HUES48 (cell line): ENCODE results near the gene DHRSX.
"Not testable (repeated sequence)": the region's sequence is repeated elsewhere in the genome, so short reads cannot be mapped to it uniquely, and the experiment has no call there.

Experiments
- H3K27ac ChIP-seq: one replicate; pipeline ENCODE4 v1.7.0; 2013; ENCODE audit warnings: low read depth, low read length, inconsistent platforms
- H3K27me3 ChIP-seq: 2 replicates; pipeline ENCODE4 v1.6.1; 2013; ENCODE audit warnings: mild to moderate bottlenecking, low read length; ENCODE audit not compliant: control insufficient read depth, insufficient read depth
- H3K36me3 ChIP-seq: 2 replicates; pipeline ENCODE4 v1.6.1; 2013; ENCODE audit warnings: low read length; ENCODE audit not compliant: control insufficient read depth, insufficient read depth
- H3K4me1 ChIP-seq: 2 replicates; pipeline ENCODE4 v1.6.1; 2013; ENCODE audit warnings: mild to moderate bottlenecking, low read length; ENCODE audit not compliant: control insufficient read depth, insufficient read depth
- H3K4me3 ChIP-seq: 2 replicates; pipeline ENCODE4 v1.5.1; 2013; ENCODE audit warnings: mild to moderate bottlenecking, low read depth, low read length
- H3K9ac ChIP-seq: 2 replicates; pipeline ENCODE4 v1.6.1; 2013; ENCODE audit warnings: mild to moderate bottlenecking, low read depth, low read length, moderate library complexity
- H3K9me3 ChIP-seq: 2 replicates; pipeline ENCODE4 v1.6.1; 2013; ENCODE audit warnings: low read length; ENCODE audit not compliant: control insufficient read depth, insufficient read depth

The DHRSX gene

DNA sequence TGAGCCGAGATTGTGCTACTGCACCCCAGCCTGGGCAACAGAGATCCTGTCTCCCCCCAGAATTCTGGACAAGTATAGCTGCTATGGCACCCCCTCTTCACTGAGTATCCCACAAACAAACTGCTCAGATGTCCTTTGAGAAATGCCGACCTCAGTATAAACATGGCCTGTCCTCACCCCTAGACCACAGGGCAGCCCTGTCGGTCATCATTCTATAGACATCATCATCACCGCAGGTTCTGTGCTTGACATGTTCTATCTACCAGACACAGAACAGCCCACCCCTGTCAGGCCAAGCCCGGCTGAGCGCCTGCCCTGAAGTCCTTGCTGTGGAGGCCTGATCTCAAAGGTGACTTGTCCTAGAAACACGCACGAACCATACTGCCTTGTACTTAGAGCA is 232.9 kb downstream of the DHRSX start:
- Histone ChIP-seq H3K36me3 (peaks cover 8% of the 10 kb centered on the region), H3K4me1 (peaks cover 12% of the 10 kb centered on the region), H3K9ac (no peak overlapping the region), H3K9me3 (no peaks in the 10 kb centered on the region), H3K4me3 (no peak overlapping the region), H3K27me3 (no peaks in the 10 kb centered on the region), H3K27ac (no peak overlapping the region)

GRCh38 chrX:2266445-2267349 is 234.1 kb downstream of the DHRSX start:
- Histone ChIP-seq H3K9ac (no peak overlapping the region), H3K4me3 (no peak overlapping the region), H3K4me1 (peaks cover 3% of the 10 kb centered on the region; the same call in 1 of the 2 replicates), H3K9me3 (no peaks in the 10 kb centered on the region), H3K27ac (no peak overlapping the region), H3K27me3 (no peaks in the 10 kb centered on the region), H3K36me3 (peaks cover 8% of the 10 kb centered on the region)

DNA sequence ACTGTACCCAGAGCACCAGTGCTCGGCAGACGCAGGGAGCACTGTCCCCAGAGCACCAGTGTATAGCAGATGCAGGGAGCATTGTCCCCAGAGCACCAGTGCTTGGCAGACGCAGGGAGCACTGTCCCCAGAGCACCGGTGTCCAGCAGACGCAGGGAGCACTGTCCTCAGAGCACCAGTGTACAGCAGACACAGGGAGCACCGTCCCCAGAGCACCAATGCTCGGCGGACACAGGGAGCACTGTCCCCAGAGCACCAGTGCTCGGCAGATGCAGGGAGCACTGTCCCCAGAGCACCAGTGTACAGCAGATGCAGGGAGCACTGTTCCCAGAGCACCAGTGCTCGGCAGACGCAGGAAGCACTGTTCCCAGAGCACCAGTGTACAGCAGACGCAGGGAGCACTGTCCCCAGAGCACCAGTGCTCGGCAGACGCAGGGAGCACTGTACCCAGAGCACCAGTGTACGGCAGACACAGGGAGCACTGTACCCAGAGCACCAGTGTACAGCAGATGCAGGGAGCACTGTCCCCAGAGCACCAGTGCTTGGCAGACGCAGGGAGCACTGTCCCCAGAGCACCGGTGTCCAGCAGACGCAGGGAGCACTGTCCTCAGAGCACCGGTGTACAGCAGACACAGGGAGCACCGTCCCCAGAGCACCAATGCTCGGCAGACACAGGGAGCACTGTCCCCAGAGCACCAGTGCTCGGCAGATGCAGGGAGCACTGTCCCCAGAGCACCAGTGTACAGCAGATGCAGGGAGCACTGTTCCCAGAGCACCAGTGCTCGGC is 234.9 kb downstream of the DHRSX start:
- not testable (repeated sequence) for H3K9ac ChIP-seq, H3K36me3 ChIP-seq, H3K9me3 ChIP-seq, H3K27ac ChIP-seq, H3K4me3 ChIP-seq, H3K4me1 ChIP-seq, H3K27me3 ChIP-seq

DNA sequence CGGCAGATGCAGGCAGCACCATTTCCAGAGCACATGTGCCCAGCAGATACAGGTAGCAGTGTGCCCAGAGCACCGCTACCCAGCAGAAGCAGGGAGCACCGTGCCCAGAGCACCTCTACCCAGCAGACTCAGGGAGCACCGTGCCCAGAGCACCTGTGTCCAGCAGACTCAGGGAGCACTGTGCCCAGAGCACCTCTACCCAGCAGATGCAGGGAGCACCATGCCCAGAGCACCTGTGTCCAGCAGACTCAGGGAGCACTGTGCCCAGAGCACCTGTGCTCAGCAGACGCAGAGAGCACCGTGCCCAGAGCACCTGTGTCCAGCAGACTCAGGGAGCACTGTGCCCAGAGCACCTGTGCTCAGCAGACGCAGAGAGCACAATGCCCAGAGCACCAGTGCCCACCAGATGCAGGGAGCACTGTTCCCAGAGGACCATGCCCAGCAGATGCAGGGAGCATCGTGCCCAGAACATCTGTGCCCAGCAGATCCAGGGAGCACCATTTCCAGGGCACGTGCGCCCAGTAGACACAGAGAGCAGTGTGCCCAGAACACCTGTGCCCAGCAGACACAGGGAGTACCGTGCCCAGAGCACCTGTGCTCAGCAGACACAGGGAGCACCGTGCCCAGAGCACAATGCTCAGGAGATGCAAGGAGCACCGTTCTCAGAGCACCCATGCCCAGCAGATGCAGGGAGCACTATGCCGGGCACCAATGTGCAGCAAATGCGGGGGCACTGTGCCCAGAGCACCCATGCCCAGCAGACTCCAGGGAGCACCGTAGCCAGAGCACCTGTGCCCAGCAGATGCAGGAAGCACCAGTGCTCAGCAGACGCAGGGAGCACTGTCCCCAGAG is 236.4 kb downstream of the DHRSX start:
- Histone ChIP-seq H3K27ac (no peak overlapping the region), H3K9ac (no peak overlapping the region), H3K4me1 (peaks cover 3% of the 10 kb centered on the region; the same call in 1 of the 2 replicates), H3K36me3 (peaks cover 8% of the 10 kb centered on the region), H3K9me3 (no peaks in the 10 kb centered on the region), H3K4me3 (no peak overlapping the region), H3K27me3 (no peaks in the 10 kb centered on the region)

DNA sequence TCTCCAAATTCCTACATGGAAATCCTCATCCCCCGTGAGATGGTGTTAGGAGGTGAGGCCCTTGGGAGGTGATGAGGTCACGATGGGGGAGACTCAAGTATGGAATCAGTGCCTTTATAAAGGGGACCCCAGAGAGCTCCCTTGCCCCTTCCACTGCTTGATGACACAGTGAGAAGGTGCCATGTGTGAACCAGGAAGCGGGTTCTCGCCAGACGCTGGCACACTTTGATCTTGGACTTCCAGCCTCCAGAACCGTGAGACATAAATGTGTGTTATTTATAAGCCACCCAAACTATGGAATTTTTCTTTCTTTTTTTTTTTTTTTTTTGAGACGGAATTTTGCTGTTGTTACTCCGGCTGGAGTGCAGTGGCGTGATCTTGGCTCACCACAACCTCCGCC is 237.6 kb downstream of the DHRSX start:
- peaks cover 3% of the 10 kb centered on the region; the same call in 1 of the 2 replicates for H3K4me1 ChIP-seq
- no peak overlapping the region for H3K9ac ChIP-seq
- H3K27ac ChIP-seq, result no peak overlapping the region
- no peaks in the 10 kb centered on the region for H3K9me3 ChIP-seq
- H3K4me3 ChIP-seq, result no peak overlapping the region
- no peaks in the 10 kb centered on the region for H3K27me3 ChIP-seq
- H3K36me3 ChIP-seq, result peaks cover 8% of the 10 kb centered on the region

- H3K36me3 ChIP-seq, result peaks cover 8% of the 10 kb centered on the region
- no peak overlapping the region for H3K27ac ChIP-seq
- H3K4me3 ChIP-seq, result no peak overlapping the region
- H3K27me3 ChIP-seq, result no peaks in the 10 kb centered on the region
- no peak overlapping the region for H3K9ac ChIP-seq
- no peaks in the 10 kb centered on the region for H3K9me3 ChIP-seq
- H3K4me1 ChIP-seq, result peaks cover 3% of the 10 kb centered on the region; the same call in 1 of the 2 replicates
These were observed 238.1 kb downstream of the DHRSX start for GRCh38 chrX:2262668-2263055.

GRCh38 chrX:2261831-2262667 is 238.7 kb downstream of the DHRSX start:
- peaks cover 8% of the 10 kb centered on the region for H3K36me3 ChIP-seq
- H3K27ac ChIP-seq, result no peak overlapping the region
- no peak overlapping the region for H3K4me3 ChIP-seq
- H3K9me3 ChIP-seq, result no peaks in the 10 kb centered on the region
- H3K4me1 ChIP-seq, result peaks cover 3% of the 10 kb centered on the region; the same call in 1 of the 2 replicates
- no peak overlapping the region for H3K9ac ChIP-seq
- no peaks in the 10 kb centered on the region for H3K27me3 ChIP-seq

DNA sequence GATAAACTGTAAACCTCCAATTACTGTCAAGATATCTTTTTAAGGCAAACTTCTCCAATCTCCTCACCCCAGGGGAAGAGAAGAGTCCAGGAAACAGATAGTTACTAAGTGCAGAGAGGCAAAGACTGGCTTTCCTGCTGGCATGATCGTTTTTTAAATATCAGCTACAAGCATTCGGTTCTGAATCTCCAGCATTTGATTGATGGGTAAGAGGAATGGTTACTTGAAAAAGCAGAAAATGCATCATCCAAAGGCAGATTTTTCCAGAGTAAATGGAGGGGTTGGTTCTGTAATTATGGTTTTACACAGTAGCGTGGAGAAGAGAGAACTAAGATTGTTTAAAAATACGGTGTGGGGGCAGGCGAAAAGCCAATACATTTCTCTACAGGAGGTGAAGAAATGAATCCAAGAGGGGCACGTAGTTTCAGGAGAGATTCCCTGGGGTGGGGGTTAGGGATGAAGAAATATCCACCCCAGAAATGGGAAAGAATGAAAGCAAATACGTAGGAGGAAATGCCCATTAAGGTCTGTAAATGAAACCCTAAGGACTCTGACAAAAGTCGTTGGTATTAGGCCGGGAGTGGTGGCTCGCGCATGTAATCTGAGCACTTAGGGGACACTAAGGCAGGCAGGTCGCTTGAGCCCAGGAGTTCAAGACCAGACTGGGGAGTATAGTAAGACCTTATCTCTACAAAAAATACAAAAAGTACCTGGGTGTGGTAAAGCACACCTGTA is 248.3 kb downstream of the DHRSX start:
- H3K9me3 ChIP-seq, result no peaks in the 10 kb centered on the region
- H3K27me3 ChIP-seq, result no peaks in the 10 kb centered on the region
- no peak overlapping the region for H3K27ac ChIP-seq
- H3K36me3 ChIP-seq, result no peaks in the 10 kb centered on the region
- H3K4me3 ChIP-seq, result no peak overlapping the region
- H3K9ac ChIP-seq, result no peak overlapping the region
- peaks cover 13% of the 10 kb centered on the region for H3K4me1 ChIP-seq

DNA sequence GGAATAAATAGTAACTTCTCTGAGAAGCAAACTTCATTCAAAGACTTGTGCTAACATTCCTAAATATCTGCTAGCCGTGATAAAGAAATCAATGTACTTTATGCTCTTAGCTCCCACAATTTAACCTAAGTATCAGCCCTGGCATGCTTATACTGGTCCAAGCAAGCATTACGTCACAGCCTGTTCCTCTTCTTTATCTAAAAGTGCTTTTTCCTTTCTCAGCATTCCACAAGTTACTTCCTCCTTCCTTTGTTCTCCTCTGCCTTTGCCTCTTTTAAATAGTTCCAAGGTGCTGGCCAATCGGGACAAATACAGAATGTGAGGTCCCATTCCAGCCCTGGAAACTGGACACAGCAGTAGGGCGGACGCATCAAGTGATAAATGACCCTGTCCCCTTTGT is 249.6 kb downstream of the DHRSX start:
- H3K4me3 ChIP-seq, result no peak overlapping the region
- H3K27ac ChIP-seq, result peak overlapping the region; percentile 66
- H3K36me3 ChIP-seq, result no peaks in the 10 kb centered on the region
- H3K9ac ChIP-seq, result no peak overlapping the region
- H3K27me3 ChIP-seq, result no peaks in the 10 kb centered on the region
- H3K4me1 ChIP-seq, result peaks cover 13% of the 10 kb centered on the region
- H3K9me3 ChIP-seq, result no peaks in the 10 kb centered on the region
